CD4-positive, alpha-beta T cell treated with Interferon alpha-2 for 1 hour (primary cell): Measurements from ENCODE around the gene FBXL14.

ENCODE experiments used
- DNase-seq, 2 donors: peaks; one replicate each; pipeline ENCODE4 v3.0.0-alpha.2; 2020 to 2022

The FBXL14 gene

GRCh38 chr12:1594261-1595025 is at the start of gene FBXL14:
FBXL14 (minus strand) TSS chr12:1594581; CDS start chr12:1594066, 515 bp downstream.
- peak; percentile 90 to 94 for DNase-seq

- DNase-seq, result no peak
These were observed 49.6 kb upstream of the FBXL14 start for GRCh38 chr12:1643905-1644533.

GRCh38 chr12:1643043-1643442 is 48.7 kb upstream of the FBXL14 start:
- DNase-seq, result no peak

- DNase-seq, result no peak
These were observed 48.1 kb upstream of the FBXL14 start for GRCh38 chr12:1642513-1642912.

GRCh38 chr12:1640328-1641234 is 46.2 kb upstream of the FBXL14 start:
- DNase-seq, result no peak

GRCh38 chr12:1639538-1639937 is 45.2 kb upstream of the FBXL14 start:
- no peak for DNase-seq

- no peak for DNase-seq
These were observed 43.8 kb upstream of the FBXL14 start for GRCh38 chr12:1638203-1638602.

GRCh38 chr12:1635301-1636095 is 41.1 kb upstream of the FBXL14 start:
- no peak for DNase-seq

- DNase-seq, result peak; percentile 52 to 61
These were observed 40.3 kb upstream of the FBXL14 start for GRCh38 chr12:1634590-1635191.

- no peak for DNase-seq
These were observed 39.8 kb upstream of the FBXL14 start for GRCh38 chr12:1634149-1634548.

- no peak for DNase-seq
These were observed 39.1 kb upstream of the FBXL14 start for GRCh38 chr12:1633459-1633858.

GRCh38 chr12:1632702-1633101 is 38.3 kb upstream of the FBXL14 start:
- no peak for DNase-seq

- DNase-seq, result no peak
These were observed 36.6 kb upstream of the FBXL14 start for GRCh38 chr12:1630827-1631591.

GRCh38 chr12:1630133-1630826 is 35.9 kb upstream of the FBXL14 start:
- peak in 1 of 2 donors; percentile 15 for DNase-seq

- DNase-seq, result peak in 1 of 2 donors; percentile 16
These were observed 35.2 kb upstream of the FBXL14 start for GRCh38 chr12:1629338-1630132.

- no peak for DNase-seq
These were observed 34.4 kb upstream of the FBXL14 start, which contains the start of gene WNT5B for GRCh38 chr12:1628666-1629337. WNT5B (plus strand) TSS chr12:1629231; CDS start chr12:1631355, 2,124 bp downstream.

GRCh38 chr12:1622406-1622805 is 28.0 kb upstream of the FBXL14 start:
- DNase-seq, result no peak

- no peak for DNase-seq
These were observed 25.7 kb upstream of the FBXL14 start for GRCh38 chr12:1620092-1620491.

- DNase-seq, result peak; percentile 10 to 36
These were observed 25.2 kb upstream of the FBXL14 start for GRCh38 chr12:1619587-1619986.
